Brain pericyte (primary cell): Measurements from ENCODE around the gene NAT9.

Source experiments
- DNase-seq: peaks from one replicate; pipeline ENCODE4 v3.0.0-alpha.2; 2012; ENCODE audit warnings: low read depth, low spot score

Gene NAT9

DNA sequence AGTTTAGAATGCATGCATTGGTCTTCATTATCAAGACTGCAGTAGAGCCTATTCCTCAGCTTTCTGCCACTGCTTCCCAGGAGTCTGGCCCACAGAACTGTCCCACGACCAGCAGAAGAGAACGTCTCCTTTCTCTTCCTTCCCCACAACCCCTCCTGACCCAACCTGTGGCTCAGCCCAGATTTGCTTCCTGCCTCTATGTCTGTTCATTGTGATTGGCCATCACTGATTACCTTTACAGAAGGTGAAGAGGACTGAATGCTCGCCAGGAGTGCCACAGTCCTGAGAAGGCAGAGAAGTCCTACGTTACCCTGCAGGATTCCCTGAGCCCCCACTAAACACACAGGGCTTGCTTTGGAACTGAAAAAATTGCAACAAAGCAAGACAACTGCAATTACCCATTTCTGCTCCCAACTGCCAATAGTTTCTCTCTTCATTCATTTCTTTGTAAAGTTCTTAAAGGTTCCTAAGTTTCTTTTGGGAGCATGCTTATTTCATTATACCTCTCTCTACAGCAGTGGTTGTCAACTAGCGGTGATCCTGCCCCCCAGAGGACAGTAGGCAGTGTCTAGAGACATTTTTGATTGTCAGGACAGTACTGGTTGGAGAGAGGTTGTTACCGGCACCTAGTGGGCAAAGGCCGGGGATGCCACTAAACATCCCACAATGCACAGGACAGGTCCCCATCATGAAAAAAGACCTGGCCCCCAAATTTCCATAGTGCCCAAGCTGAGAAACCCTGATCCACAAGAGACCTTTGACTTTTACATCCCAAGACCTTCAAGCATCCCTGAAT is 4.5 kb upstream of the NAT9 start:
- no peak for DNase-seq

DNA sequence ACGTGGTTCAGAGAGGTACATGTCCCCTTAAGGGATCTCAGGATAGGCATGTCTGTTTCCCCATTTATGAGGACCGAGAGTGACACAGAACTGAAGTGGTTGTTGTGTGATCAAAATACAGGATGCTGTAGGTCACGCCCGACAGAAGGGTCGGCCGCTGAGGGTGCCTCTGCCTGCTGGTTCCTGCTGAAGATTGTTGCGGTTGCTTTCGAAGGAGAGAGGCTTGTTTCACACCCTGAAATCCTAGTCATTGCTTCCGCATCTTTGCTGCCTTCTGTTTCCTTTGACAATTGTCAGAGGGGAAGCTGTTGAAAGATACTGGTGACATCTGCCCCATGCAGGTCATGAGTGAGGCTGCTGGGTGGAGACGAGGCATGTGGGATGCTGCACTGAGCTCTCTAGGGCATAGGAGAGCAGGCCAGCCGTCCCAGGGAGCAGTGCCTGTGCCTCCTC is 3.8 kb upstream of the NAT9 start:
- no peak for DNase-seq

DNA sequence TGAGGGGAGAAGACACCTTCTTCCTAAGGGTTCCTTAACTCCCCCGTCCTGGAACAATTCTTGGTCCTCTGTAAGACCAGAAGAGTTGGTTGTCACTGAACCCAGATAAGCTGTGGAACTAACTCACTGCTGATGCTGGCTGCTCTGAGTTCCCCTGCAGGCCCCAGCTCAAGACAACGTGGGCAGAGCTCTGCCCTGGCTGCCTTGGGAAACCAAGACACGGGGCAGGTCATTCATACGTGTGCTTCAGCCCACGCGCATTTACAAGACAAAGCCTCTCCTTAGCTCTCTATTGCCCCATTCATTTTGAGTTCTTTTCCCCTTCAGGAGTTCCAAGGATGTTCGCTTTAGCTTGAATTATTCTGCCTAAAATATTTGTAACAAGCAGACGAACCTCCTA is 3.4 kb upstream of the NAT9 start:
- DNase-seq: no peak

DNA sequence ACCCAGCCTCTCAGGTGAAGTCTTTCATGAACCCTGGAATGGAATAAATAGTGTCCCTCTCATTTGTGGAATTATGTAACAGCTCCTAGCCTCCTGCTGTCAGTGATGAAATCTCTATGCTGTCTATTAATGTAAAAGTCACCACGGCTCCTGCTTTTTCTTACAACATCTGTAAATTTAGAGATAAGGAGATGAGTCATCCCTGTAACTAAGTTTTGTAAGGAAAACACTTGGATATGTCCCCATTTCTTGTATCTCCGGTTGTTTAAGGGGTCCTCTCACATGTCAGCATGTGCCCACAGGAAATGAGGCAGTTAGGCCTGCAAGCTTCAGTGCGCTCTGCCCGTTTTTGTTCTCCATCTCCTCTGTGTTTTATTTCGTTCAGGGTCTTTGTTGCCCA is 2.8 kb upstream of the NAT9 start:
- DNase-seq: no peak

DNA sequence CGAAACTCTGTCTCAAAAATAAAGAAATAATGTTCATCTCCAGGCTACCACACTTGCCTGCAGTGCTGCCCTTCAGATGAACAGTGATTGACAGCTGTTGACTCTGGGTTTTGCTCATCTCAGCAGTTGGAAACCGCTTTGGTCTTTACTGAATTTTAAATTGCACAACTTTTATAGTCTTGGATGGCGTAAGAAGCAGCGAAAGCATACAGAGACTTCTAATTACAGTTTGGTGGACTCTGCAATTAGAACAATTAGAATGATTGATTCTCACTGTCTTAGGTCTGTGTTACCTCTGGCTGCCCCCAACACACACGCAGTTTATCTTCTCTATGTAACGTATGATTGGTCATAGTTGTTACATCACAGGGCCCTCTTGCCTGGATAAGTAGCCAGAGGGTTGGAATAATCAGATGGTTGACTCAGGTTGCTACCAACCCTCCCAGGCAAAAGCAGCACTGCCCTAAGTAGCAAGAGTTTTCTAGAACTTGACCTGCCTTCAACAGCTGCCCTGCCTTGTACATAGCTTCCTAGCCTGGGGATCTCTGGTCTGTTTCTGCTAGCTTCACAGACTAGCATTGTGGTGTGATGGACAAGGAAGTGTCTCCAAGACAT is 1.9 kb upstream of the NAT9 start:
- no peak for DNase-seq

DNA sequence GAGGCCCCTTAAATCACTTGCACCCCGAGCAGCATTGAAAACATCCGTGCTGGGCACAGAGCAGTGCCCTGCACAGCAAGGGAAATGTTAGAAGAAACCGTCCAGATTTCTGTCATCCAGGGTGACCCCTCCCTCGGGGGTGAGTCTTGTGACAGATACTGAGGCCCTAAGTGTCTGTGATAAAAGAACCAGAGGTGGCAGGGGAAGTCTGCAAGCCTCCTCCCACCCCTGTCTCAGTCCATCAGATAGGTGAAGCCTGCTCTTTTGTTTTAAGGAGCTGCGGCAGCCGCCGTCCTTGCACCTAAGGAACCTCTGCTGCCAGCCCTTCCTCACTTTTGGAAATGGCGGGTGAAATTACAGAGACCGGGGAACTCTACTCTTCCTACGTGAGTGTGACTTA is 845 bp upstream of the NAT9 start:
- DNase-seq: no peak

DNA sequence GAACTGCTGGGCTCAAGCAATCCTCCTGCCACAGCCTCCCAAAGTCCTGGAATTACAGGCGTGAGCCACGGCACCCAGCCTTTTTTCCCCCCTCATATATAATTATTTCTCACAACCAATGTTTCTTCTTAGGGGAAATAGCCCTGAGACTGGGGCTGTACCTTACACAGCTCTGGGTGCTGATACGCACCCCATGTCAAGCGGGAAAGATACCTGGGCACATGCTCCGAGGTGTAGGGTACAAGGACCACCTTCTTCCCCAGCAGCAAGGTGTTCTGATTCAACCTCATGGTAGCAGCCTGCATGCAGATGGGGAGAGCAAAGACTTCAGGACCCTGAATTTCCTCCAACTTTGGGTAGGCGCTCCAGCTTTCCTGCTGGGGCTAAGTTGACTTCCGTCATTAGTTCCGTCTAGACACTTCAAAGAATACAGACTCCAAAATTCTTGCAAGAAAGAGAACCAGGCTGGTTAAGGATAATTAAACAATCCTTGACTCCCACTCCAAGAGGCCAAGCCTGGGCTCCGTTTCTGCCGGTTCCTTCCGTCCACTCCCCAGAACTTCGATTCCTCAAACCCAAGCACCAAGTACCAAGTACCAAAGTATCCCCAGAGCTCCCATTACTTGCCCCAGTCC is 619 bp downstream of the NAT9 start:
- DNase-seq: no peak

DNA sequence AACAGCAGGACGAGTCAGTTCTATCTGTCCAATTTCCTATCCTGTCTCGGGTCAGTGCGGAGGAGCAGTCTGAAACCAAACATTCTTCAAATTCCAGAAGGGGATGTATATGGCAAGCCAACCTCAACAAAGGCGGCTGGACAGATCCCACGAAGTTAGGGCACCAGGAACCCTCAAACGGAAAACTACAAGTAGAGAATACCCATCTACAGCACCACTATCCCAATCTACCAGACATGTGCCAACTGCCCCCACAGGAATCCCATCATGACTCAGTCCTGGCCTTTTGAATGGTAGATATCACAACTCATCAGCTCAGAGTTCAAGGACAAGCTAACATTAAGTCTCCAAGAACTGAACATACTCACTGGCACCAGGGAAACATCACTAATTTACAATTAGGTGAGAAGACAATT is 2.3 kb downstream of the NAT9 start:
- no peak for DNase-seq

DNA sequence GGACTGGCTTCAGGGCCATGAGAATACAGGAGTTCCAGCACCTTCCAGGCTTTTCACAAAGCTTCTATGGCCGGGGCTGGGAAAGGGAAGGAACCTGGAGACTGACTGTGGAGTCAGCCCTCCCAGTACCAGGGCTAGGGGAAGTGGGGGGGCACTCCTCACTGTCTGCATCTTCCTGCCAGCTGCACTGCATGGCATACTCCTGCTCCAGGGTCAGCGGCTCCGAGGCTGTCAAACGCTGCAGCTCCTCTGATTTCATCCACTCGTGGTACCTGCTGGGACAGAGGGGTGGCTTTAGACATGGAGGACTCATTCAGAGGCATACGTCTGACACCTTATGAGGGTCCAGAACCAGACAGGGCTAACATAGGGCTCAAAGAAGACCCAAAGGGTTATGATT is 2.7 kb downstream of the NAT9 start:
- no peak for DNase-seq

DNA sequence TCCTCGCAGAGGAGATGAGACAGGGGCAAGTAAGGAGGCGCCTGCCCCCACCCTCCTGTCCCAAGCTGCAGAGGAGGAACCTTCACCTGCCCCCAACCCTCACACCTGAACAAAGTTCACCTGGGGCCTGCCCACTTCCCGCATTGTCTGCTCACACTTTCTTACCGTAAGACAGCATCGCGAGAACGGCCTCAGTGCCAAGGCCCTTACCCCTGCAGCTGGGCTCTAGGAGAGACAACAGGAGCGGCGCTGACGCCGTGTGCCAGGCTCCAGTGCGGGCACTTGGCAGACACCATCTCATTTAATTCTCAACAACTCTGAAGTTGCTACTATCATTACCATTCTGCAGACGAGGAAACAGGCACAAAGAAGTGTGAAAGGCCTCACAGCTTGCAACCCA is 4.1 kb downstream of the NAT9 start:
- no peak for DNase-seq

DNA sequence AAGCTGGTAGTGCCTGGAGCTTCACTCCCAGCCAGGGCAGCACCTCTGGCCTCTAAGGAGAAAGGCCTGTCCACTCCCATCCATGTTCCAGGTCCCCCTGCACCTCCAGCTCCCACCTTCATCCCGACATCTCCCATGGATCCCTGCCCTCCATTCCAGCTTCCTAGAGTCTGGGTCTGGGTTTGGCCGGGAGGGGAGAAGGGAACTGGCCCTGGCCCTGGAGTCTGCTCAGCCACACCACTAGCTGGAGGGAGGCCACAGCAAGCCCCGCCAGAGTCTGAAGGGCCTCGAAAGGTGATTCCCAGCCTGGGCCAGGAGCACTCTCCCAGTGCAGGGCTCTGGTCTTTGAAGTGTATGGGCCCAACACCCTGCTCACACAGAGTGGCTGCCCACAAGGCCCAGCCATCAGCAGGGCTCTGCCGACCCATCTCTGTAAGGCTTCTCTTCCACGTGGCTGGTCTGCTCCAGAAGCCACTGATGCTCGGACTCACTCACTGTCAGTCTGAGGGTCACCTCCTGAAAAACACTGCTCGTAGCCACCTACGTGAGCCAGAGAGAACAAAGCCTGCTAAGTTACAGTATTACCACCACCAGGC is 4.7 kb downstream of the NAT9 start:
- no peak for DNase-seq

DNA sequence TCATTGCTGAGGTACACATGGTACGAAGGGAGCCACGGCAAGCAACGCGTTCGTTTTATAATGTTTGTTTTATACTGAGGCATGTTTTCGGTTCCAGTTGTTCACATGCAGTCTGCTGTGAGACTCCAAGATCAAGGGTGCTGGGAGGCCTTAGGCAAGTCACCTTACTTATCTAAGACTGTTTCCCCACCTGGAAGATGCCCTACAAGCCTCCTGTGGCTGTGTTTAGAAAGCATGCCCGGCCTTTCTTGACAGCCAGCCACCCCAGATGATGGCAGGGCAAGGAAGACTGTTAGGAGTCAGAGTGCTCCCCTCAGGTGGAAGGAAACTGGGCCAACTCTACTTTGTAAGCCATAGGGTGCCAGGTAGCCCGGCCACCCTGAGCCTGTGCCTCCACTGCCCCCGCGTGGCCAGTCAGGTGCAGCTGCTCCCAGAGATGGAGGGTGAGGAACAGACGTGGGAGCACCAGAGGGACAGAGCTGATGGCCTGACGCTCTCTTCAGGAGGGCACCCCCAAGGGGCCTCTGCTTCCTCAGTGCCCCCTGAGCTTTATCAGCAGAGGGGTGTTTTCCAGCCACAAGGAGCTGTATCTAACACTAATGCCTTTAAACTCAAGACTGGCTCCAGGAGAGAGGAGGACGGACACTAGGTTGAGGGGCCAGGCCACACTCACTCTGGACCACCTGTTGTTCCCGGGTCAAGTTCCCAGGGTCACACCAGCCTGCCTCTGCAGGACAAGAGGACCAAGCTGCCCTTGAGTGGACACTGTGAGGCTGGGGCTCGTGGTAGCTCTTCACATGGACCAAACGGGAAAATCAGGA is 5.4 kb downstream of the NAT9 start:
- no peak for DNase-seq

DNA sequence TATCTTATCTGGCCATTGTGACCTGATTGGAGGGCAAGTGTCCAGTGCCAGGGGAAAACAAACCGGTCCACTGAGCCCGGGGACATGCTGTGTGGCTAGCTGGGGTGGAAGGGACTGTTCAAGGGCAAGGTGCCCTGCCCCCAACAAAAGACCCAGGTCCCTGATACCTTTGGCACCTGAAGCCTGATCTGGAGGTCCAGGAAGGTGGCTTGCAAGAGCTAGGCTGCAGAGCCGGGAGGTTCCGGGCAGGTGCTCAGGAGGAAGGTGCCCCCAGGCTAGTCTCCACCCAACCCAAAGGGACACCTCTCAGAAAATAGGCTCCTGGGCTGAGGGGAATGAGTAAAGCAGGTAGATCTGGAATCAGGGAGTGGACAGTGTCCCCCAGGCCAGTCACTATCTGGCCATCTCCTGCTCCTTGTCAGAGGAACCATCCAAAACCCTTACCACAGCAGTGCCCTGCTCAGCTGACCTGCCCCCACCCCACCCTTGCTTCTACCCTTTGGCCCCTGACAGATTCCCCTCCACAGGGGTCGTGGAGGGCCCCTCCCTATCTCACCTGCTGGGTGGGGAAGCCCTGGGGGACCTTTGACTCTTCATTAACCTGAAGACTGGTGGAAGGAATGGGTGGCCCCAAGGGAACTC is 6.2 kb downstream of the NAT9 start:
- DNase-seq: no peak

DNA sequence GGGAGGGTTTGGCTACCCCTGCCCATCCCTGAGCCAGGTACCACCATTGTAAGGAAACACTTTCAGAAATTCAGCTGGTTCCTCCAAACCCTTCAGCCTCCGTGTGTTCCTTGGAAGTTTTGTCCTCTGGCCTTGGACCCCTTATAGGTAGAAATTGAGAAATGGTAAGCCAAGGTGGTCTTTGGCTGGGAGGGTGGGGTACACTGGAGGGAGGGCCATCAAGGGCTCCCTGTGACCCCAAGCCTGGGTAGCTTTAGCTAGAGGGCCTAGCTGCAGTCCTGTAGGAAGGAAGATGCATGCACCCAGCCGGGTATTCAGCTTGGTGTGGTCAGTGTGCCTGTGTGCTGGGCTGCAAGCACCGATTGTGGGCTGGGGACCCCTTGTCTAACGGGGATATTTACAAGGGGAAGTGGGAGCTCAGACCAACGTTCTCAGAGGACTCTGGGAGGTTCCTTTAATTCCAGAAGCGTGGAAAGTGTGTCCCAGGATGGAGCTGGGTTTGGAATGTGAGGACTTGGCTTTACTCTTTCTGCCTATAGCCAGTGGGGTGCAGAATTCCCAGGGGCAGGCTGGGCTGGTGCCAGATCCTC is 6.8 kb downstream of the NAT9 start:
- no peak for DNase-seq

DNA sequence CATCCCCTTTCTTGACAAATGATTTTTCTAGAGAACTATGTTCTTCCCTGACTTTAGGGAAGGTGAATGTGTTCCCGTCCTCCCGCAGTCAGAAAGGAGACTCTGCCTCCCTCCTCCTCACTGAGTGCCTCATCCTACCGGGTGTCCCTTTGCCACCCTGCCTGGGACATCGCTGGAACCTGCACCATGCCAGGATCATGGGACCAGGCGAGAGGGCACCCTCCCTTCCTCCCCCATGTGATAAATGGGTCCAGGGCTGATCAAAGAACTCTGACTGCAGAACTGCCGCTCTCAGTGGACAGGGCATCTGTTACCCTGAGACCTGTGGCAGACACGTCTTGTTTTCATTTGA is 7.4 kb downstream of the NAT9 start:
- no peak for DNase-seq

DNA sequence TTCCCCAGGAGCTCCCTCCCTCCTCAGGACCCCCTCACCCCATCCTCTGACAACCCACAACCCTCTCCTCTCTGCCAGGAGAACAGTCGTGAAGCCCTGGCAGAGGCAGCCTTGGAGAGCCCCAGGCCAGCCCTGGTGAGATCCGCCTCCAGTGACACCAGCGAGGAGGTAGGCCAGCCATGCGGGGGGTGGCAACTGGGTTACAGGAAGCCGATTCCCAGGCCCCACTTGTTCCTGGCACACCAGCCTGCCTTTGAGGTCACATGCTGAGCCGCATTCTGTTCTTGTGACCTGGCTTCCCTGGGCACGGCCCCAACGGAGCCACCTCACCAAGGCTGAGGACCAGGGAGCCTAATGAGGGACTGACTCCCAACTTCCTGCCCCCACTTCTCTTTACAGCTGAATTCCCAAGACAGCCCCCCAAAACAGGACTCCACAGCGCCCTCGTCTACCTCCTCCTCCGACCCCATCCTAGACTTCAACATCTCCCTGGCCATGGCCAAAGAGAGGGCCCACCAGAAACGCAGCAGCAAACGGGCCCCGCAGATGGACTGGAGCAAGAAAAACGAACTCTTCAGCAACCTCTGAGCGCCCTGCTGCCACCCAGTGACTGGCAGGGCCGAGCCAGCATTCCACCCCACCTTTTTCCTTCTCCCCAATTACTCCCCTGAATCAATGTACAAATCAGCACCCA is 7.9 kb downstream of the NAT9 start:
- no peak for DNase-seq

DNA sequence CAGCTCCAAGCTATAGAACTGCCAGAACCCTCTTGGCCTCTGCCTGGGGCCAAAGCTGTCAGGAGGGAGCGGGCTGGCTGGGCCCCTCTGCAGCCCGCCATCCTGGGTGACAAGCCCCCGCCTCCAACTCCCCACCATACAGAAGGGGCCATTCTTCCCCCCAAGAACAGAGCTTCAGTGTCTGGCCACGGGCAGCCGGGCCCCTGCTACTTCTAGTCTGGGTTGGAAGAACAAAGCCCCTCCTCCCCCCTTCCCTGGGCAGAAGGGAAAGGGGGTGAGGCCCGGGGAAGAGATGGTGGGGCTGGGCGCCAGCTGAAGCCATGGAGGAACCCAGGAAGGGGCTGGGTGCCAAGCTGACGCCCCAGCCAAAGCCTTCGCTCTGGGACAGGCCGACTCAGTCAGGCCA is 9.0 kb downstream of the NAT9 start:
- DNase-seq: no peak

DNA sequence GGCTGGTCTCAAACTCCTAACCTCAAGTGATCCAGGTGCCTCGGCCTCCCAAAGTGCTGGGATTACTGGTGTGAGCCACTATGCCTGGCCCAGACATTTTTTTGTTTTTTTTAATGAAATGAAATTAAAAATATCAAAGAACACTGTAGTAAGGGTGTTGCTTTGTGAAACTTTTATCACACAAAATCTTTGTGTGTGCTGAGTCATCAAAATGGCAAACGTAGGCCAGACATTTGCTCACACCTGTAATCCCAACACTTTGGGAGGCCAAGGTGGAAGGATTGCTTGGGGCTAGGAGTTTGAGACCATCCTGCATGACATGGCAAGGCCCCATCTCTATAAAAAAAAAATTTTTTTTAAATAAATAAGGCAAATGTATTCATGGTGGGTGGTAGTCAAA is 9.7 kb downstream of the NAT9 start:
- no peak for DNase-seq

DNA sequence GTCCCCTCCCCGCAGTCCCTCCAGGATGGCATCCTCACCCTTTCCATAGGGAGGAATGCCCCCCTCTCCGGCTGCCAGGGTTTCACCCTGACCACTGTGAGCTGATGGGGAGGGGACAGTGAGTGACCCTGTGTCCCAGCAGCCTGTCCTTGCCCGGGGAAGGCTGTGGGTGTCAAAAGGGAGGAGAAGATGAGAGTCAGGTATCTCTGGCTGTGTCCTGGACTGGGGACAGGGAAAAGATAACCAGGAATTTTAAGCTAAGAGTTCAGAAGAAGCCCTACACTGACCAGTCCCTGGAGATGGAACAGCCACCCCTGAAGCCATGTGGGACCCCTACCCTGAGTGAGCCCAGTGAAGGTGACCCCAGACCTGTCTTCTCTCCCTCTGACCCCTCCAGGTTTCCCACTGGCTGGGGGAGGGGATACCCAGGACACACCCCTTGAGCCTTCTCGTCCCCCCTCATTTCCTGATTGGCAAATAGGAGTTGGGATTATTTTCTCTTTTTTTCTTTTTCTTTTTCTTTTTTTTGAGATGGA is 11.3 kb downstream of the NAT9 start:
- no peak for DNase-seq
